HepG2 (cell line): ENCODE data around the gene BACH1. TPM values are rescaled to one million over a fixed set of nuclear protein-coding genes. Genes with fewer than 3 reads are reported as not detected.

Experiments used
- ATAC-seq: fragments of 200-7000 bp; cut with Tn5 transposase; 3 replicates; pipeline ENCODE4 v1.9.1; 2020; ENCODE audit warnings: mild to moderate bottlenecking, moderate library complexity
- BruUV-seq: library from RNA; stranded (reverse); fragments of 400-500 nt; replicated peaks from 2 replicates; lab custom pipeline; 2021; lab: Mats Ljungman, UMichigan
- CTCF ChIA-PET: fragments of 300-600 bp; formaldehyde crosslinking; extraction: SDS; loops from one replicate; lab custom pipeline; 2021; ENCODE audit warnings: low total read pairs, inconsistent platforms, low intra/inter-chr PET ratio; lab: Yijun Ruan, JAX
- POLR2A ChIA-PET: fragments of 350-600 bp; sonication (Branson Sonifier 250); formaldehyde crosslinking; loops from one replicate; lab custom pipeline; 2020; ENCODE audit warnings: antibody characterized with exemption, inconsistent platforms; lab: Yijun Ruan, JAX
- DNase-seq: peaks from one replicate; pipeline ENCODE4 v3.0.0-alpha.2; 2015; ENCODE audit warnings: low spot score
- FAIRE-seq: peaks from 3 replicates; lab custom pipeline; 2011; peaks lifted over from hg19 to GRCh38; lab: Jason Lieb, UNC
- H2AFZ ChIP-seq: one replicate; pipeline ENCODE4 v1.6.1; 2011; ENCODE audit warnings: low read length, inconsistent platforms
- H3K27ac ChIP-seq: fragments of 300-600 bp; 3 replicates; pipeline ENCODE4 v1.8.0; 2011; ENCODE audit warnings: mixed run types, mild to moderate bottlenecking, mixed read lengths, low read length, inconsistent platforms; ENCODE audit not compliant: insufficient read depth; ENCODE audit errors: extremely low read length
- H3K27me3 ChIP-seq, 2 experiments: fragments of 200-600 bp in 1 of 2; 2 replicates in 1 of 2; 3 replicates in 1 of 2; pipeline versions ENCODE4 v1.6.0 to v1.8.0; 2011; ENCODE audit warnings: low read length in 2 of 2, mild to moderate bottlenecking in 2 of 2, moderate library complexity in 2 of 2, inconsistent platforms in 1 of 2; ENCODE audit not compliant: insufficient read depth in 2 of 2, control insufficient read depth in 1 of 2
- H3K36me3 ChIP-seq, 2 experiments: fragments of 200-600 bp in 1 of 2; replicated peaks in 1 of 2; 2 replicates in 1 of 2; 3 replicates in 1 of 2; pipeline versions ENCODE4 v1.5.1 to v1.8.0; 2011; ENCODE audit warnings: low read length in 2 of 2, inconsistent platforms in 1 of 2; ENCODE audit not compliant: insufficient read depth in 2 of 2, control insufficient read depth in 1 of 2
- H3K4me1 ChIP-seq: 2 replicates; pipeline ENCODE4 v1.5.1; 2012; ENCODE audit warnings: low read length, inconsistent platforms; ENCODE audit not compliant: insufficient read depth
- H3K4me2 ChIP-seq: 2 replicates; pipeline ENCODE4 v1.6.0; 2011; ENCODE audit warnings: low read depth, low read length, inconsistent platforms
- H3K4me3 ChIP-seq, 3 experiments: fragments of 200-600 bp in 1 of 3; sonication (generic), shearing (Covaris generic) in 1 of 3; replicated peaks in 1 of 3; 2 replicates each; pipeline ENCODE4 v1.5.1; 2011 to 2016; ENCODE audit warnings: low read length in 3 of 3, inconsistent platforms in 2 of 3, low read depth in 2 of 3, mild to moderate bottlenecking in 2 of 3, control low read depth in 1 of 3, mixed read lengths in 1 of 3; ENCODE audit not compliant: insufficient read depth in 1 of 3
- H3K79me2 ChIP-seq: one replicate; pipeline ENCODE4 v1.6.1; 2011; ENCODE audit warnings: low read length, inconsistent platforms; ENCODE audit not compliant: insufficient read depth
- H3K9ac ChIP-seq: 2 replicates; pipeline ENCODE4 v1.6.0; 2011; ENCODE audit warnings: mild to moderate bottlenecking, low read depth, low read length, inconsistent platforms; ENCODE audit not compliant: insufficient read depth
- H3K9me3 ChIP-seq: 2 replicates; pipeline ENCODE4 v1.5.1; 2012; ENCODE audit warnings: mild to moderate bottlenecking, low read length
- H4K20me1 ChIP-seq: 2 replicates; pipeline ENCODE4 v1.6.0; 2011; ENCODE audit warnings: inconsistent platforms, mild to moderate bottlenecking, low read length, moderate library complexity; ENCODE audit not compliant: insufficient read depth
- AGO2 ChIP-seq: fragments of 200-400 bp; formaldehyde crosslinking; optimal IDR thresholded peaks from 2 replicates; pipeline ENCODE3; 2017; ENCODE audit warnings: mild to moderate bottlenecking, low read depth, low read length, moderate library complexity
- ETV5 ChIP-seq: IDR thresholded peaks from 2 replicates; pipeline ENCODE4 v1.6.1; 2018; ENCODE audit warnings: missing biosample characterization, missing genetic modification reagents, inconsistent platforms, borderline replicate concordance
- JUN ChIP-seq: sonication (generic); formaldehyde crosslinking; IDR thresholded peaks from 2 replicates; pipeline ENCODE4 v1.4.0; 2020; ENCODE audit warnings: mild to moderate bottlenecking, missing genetic modification reagents
- MTA1 ChIP-seq: sonication (generic); formaldehyde crosslinking; IDR thresholded peaks from 2 replicates; pipeline ENCODE4 v1.4.0; 2020; ENCODE audit warnings: missing genetic modification reagents, mild to moderate bottlenecking, borderline replicate concordance
- MXD4 ChIP-seq: IDR thresholded peaks from 2 replicates; pipeline ENCODE4 v1.6.1; 2016; ENCODE audit warnings: mild to moderate bottlenecking, missing biosample characterization, missing genetic modification reagents
- NFATC3 ChIP-seq: sonication (generic); formaldehyde crosslinking; IDR thresholded peaks from 2 replicates; pipeline ENCODE4 v1.5.1; 2020; ENCODE audit warnings: mild to moderate bottlenecking, missing genetic modification reagents
- PCBP1 ChIP-seq: fragments of 200-400 bp; formaldehyde crosslinking; IDR thresholded peaks from 2 replicates; pipeline ENCODE4 v1.6.1; 2017; ENCODE audit warnings: mild to moderate bottlenecking, low read depth, low read length, borderline replicate concordance
- PCBP2 ChIP-seq: fragments of 200-400 bp; formaldehyde crosslinking; optimal IDR thresholded peaks from 2 replicates; pipeline ENCODE3; 2018; ENCODE audit warnings: low read length, low read depth; ENCODE audit not compliant: poor library complexity, severe bottlenecking
- RBM22 ChIP-seq: fragments of 200-400 bp; formaldehyde crosslinking; optimal IDR thresholded peaks from 2 replicates; pipeline ENCODE3; 2017; ENCODE audit warnings: mild to moderate bottlenecking, low read length, moderate library complexity
- RFX5 ChIP-seq: IDR thresholded peaks from 2 replicates; pipeline ENCODE4 v1.6.1; 2011; ENCODE audit warnings: low read depth, low read length, improper control_type of control experiment
- SNAPC4 ChIP-seq: sonication (generic); formaldehyde crosslinking; IDR thresholded peaks from 2 replicates; pipeline ENCODE4 v1.4.0; 2020; ENCODE audit warnings: mild to moderate bottlenecking, missing genetic modification reagents
- SP4 ChIP-seq: sonication (generic); formaldehyde crosslinking; IDR thresholded peaks from 2 replicates; pipeline ENCODE4 v1.8.1; 2023; ENCODE audit warnings: mild to moderate bottlenecking, missing genetic modification reagents
- TCF7 ChIP-seq: sonication (generic); IDR thresholded peaks from 2 replicates; pipeline ENCODE4 v1.6.1; 2016; ENCODE audit warnings: antibody characterized with exemption, low read depth
- ZC3H4 ChIP-seq: sonication (generic); formaldehyde crosslinking; IDR thresholded peaks from 2 replicates; pipeline ENCODE4 v1.4.0; 2020; ENCODE audit warnings: missing genetic modification reagents, borderline replicate concordance
- ZNF17 ChIP-seq: sonication (generic); formaldehyde crosslinking; IDR thresholded peaks from 2 replicates; pipeline ENCODE4 v1.5.0; 2020; ENCODE audit warnings: mild to moderate bottlenecking, missing genetic modification reagents
- ZNF484 ChIP-seq: sonication (generic); formaldehyde crosslinking; IDR thresholded peaks from 2 replicates; pipeline ENCODE4 v1.5.1; 2020; ENCODE audit warnings: mild to moderate bottlenecking, low read depth, missing genetic modification reagents, borderline replicate concordance
- ZNF652 ChIP-seq: IDR thresholded peaks from 2 replicates; pipeline ENCODE4 v1.6.1; 2016; ENCODE audit warnings: low read depth, borderline replicate concordance
- ZNF761 ChIP-seq: sonication (generic); formaldehyde crosslinking; conservative IDR thresholded peaks from 2 replicates; pipeline ENCODE4 v1.4.0; 2020; ENCODE audit warnings: mild to moderate bottlenecking, missing genetic modification reagents
- WGBS: methylation state at CpG from one replicate; pipeline ENCODE4 v1.1.6; 2017; ENCODE audit warnings: low lambda C conversion rate; 5-methylcytosine and 5-hydroxymethylcytosine counted together
- in situ Hi-C: cut with HindIII; loops from 2 replicates; pipeline ENCODE4 v1.10.0; 2017; ENCODE audit warnings: low pct_unique_long_range_greater_than_20kb; ENCODE audit not compliant: extremely low pct_ligation_motif_present
- intact Hi-C: fragments of 100-400 bp; cut with micrococcal nuclease; formaldehyde crosslinking; loops from one replicate; pipeline ENCODE4 v1.10.0; 2022; ENCODE audit not compliant: unreplicated experiment
- polyA plus RNA-seq, 8 experiments: library from polyadenylated mRNA; depleted of rRNA in 3 of 8; stranded (reverse) in 7 of 8; unstranded in 1 of 8; fragments of >200 nt; fragmentation: Illumina TruSeq in 4 of 8; extraction: Trizol in 4 of 8; gene quantifications; 2 replicates each; pipeline versions ENCODE4 v1.2.1 to v1.2.3, GENCODE V29; 2011 to 2016; ENCODE audit warnings: low read depth in 4 of 8, missing spikeins in 1 of 8, mixed read lengths in 1 of 8; ENCODE audit not compliant: insufficient read depth in 1 of 8
- total RNA-seq, 5 experiments: library from RNA; depleted of rRNA; stranded (reverse); fragments of >200 nt; fragmentation: Illumina TruSeq; extraction: Trizol; gene quantifications; 2 replicates each; pipeline ENCODE4 v1.2.3, GENCODE V29; 2016; ENCODE audit warnings: low read depth in 1 of 5
- TF ChIP-seq, protein P1 (sequence below): sonication (generic); formaldehyde crosslinking; IDR thresholded peaks from 2 replicates; pipeline ENCODE4 v1.8.1; 2023; ENCODE audit warnings: mild to moderate bottlenecking, missing genetic modification reagents, borderline replicate concordance

Gene BACH1
- total and polyA plus RNA-seq, 2 of the 13 experiments (the other 11 are each of a cell fraction or from before 2014, with no cell fraction given): 16.5 to 51.7 TPM

DNA sequence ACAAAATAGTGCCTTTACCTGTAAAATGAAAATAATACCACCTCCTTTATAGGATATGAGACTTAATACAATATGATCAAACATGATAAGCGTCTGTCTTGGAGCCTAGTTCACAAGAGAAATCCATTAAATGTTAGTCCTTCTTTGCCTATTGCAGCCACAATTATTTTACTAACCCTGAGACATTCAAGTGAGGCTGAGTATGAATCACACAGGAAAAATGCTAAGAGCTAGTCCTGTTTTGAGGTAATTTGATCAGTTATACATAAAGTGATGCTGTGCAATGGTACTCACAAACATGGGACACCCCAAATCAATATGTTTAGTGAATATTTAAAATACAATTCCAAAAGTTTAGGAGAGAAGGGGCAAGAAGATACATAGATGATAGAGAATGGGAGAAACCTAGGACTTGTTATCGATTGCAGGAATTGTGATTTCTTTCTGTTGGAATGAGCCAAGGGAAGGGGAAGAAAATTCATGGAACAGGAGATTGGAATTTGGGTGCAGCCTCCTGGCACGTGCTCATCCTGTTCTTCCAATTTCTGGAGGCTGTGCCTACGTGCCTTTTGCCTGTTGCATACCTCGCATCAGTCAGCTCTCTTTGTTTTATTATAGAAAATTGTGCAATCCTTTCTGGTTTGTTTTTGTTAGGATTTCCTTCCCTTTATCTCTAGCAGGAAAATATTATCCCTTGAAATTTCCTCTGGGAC lies 39.9 kb upstream of the BACH1 start (continued):
- TF ChIP-seq TCF7 (peak; percentile 24; the same call in 1 of the 2 replicates), RBM22 (no peak), ETV5 (peak; percentile 54; the same call in 1 of the 2 replicates)

DNA sequence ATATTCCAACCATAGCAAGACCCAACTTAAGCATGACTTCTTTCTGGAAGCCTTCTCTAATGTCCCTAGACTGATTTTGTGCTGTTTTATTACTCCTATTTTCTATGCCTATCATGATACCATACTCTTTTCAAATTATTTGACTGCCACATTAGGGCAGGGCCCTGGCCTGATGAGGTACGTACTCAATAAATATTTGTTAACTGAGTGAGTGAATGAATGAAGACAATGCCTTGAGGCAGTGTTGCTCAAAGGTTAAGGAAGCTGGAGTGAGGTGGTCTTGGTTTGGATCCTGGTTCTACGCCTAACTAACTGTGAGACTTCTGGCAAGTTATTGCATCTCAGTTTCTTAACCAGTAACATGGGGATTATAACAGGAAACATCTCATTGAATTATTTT lies 38.3 kb upstream of the BACH1 start:
- Histone ChIP-seq H3K36me3 (no peaks in the 10 kb centered on the region), H4K20me1 (no peaks in the 10 kb centered on the region), H3K9ac (no peak overlapping the region), H3K27me3 (no peaks in the 10 kb centered on the region), H3K4me1 (peaks cover 30% of the 10 kb centered on the region), H2AFZ (no peak overlapping the region), H3K9me3 (no peaks in the 10 kb centered on the region), H3K79me2 (no peaks in the 10 kb centered on the region), H3K4me3 (no peak overlapping the region), H3K27ac (no peak overlapping the region), H3K4me2 (no peak overlapping the region)
- DNase-seq: no peak
- ChIA-PET POLR2A (no interaction called here), CTCF (no interaction called here)
- TF ChIP-seq MXD4 (no peak), ZNF761 (CRISPR knock-in tag) (no peak), ZC3H4 (CRISPR knock-in tag) (no peak), ZNF484 (CRISPR knock-in tag) (no peak), MTA1 (CRISPR knock-in tag) (no peak), SP4 (no peak), ZNF652 (CRISPR knock-in tag) (no peak), NFATC3 (CRISPR knock-in tag) (no peak), AGO2 (no peak), SNAPC4 (CRISPR knock-in tag) (no peak), PCBP2 (no peak), ZNF17 (CRISPR knock-in tag) (no peak), PCBP1 (no peak), JUN (no peak), RFX5 (no peak)
- TF ChIP-seq, protein P1, sequence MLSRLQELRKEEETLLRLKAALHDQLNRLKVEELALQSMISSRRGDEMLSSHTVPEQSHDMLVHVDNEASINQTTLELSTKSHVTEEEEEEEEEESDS (CRISPR knock-in tag): no peak
- ATAC-seq: no peak
- FAIRE-seq: no peak
- in situ Hi-C loops (no loop called here), intact Hi-C loops (loop anchor here (10.0 kb wide), 1 partner anchor 84 kb away; no protein-coding TSS in a partner anchor)
- WGBS: 57% methylated on average over 2 of the region's 2 CpGs
- BruUV-seq: no TSS peak
